ENCODE results near the gene QARS1. TPM values are rescaled to one million over a fixed set of nuclear protein-coding genes. Genes with fewer than 3 reads are reported as not detected.

The QARS1 gene
- total and polyA plus RNA-seq, 2 of the 8 experiments (the other 6 are each of a cell fraction or from before 2014, with no cell fraction given) = 353 to 581 TPM

DNA sequence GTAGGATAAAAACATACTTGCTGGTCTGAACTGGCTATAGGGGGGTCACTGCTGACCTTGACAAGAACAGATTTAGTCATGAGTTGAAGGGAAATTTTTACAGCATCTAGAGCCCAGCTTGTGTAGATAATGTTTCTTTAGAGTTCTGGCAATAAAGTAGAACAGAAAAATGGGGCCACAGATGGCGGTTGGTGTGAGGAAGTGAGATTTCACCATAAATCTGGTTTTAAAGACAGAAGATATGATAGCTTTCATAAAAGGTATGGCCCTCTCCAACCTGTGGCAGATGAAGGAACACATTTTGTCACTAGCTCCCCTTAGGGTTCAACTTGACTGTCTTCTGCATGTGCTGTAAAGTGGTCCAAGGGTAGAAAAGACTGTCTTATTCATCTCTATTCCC lies 51.0 kb downstream of the QARS1 start (continued):
- TF ChIP-seq YY1 (IDR thresholded peaks at IDR 0.05; ENCODE audit: low read depth, low read length) (no peak), RBBP5 (IDR thresholded peaks at IDR 0.05; ENCODE audit: borderline replicate concordance, low read depth, low read length) (no peak), JUN (IDR thresholded peaks at IDR 0.05; ENCODE audit: low read depth, low read length) (no peak), SIX5 (IDR thresholded peaks at IDR 0.05; ENCODE audit: low read depth, low read length) (no peak), SIN3A (conservative IDR thresholded peaks at IDR 0.05 in 1 of 2, IDR thresholded peaks at IDR 0.05 in 1 of 2; ENCODE audit: low read depth in 1 of 2, low read length in 2 of 2) (no peak), SAP30 (IDR thresholded peaks at IDR 0.05; ENCODE audit: insufficient read depth, insufficient replicate concordance, low read length) (no peak)
- TF ChIP-seq, protein P1, sequence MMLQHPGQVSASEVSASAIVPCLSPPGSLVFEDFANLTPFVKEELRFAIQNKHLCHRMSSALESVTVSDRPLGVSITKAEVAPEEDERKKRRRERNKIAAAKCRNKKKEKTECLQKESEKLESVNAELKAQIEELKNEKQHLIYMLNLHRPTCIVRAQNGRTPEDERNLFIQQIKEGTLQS (IDR thresholded peaks at IDR 0.05; ENCODE audit: insufficient read depth, low read depth, low read length) = no peak

Small RNAs within 50 kb of the gene (microRNA-seq; reads per million reads assigned to microRNA genes)
- gene MIR6890 (ENCODE audit: borderline microRNAs expressed in 2 of 2, borderline number of aligned reads in 2 of 2, borderline replicate concordance in 1 of 2) = 0 reads per million in 2 experiments

Small RNAs within 50 kb of the gene (small RNA-seq; reads per million reads assigned to genes)
- not detected for gene RN7SL182P (ENCODE audit: insufficient read depth)

Other genes starting within 250 kb of the QARS1 start
- gene SLC25A20, start 205.9 kb downstream of the QARS1 start, total RNA-seq (2021; fragmentation: NEBNext Ultra II Directional; extraction: Animal tissue kit (Norgen Biotek cat#: 25700)) = 3.8 and 5.1 TPM in 2 replicates
- 2.6 and 4.0 TPM in 2 replicates for gene SLC25A20, start 205.9 kb downstream of the QARS1 start, polyA plus RNA-seq (2011; rRNA removed)
- 121 and 136 TPM in 2 replicates for gene ARIH2, start 185.9 kb downstream of the QARS1 start, total RNA-seq (2021; fragmentation: NEBNext Ultra II Directional; extraction: Animal tissue kit (Norgen Biotek cat#: 25700))
- 70.3 and 72.9 TPM in 2 replicates for gene ARIH2, start 185.9 kb downstream of the QARS1 start, polyA plus RNA-seq (2011; rRNA removed)
- 18.6 and 19.1 TPM in 2 replicates for gene P4HTM, start 114.5 kb downstream of the QARS1 start, total RNA-seq (2021; fragmentation: NEBNext Ultra II Directional; extraction: Animal tissue kit (Norgen Biotek cat#: 25700))
- 25.4 and 31.1 TPM in 2 replicates for gene P4HTM, start 114.5 kb downstream of the QARS1 start, polyA plus RNA-seq (2011; rRNA removed)
- 180 and 187 TPM in 2 replicates for gene WDR6, start 97.4 kb downstream of the QARS1 start, total RNA-seq (2021; fragmentation: NEBNext Ultra II Directional; extraction: Animal tissue kit (Norgen Biotek cat#: 25700))
- gene WDR6, start 97.4 kb downstream of the QARS1 start, polyA plus RNA-seq (2011; rRNA removed) = 257 and 340 TPM in 2 replicates
- 30.4 and 31.6 TPM in 2 replicates for gene DALRD3, start 86.2 kb downstream of the QARS1 start, total RNA-seq (2021; fragmentation: NEBNext Ultra II Directional; extraction: Animal tissue kit (Norgen Biotek cat#: 25700))
- gene DALRD3, start 86.2 kb downstream of the QARS1 start, polyA plus RNA-seq (2011; rRNA removed) = 86.5 and 95.3 TPM in 2 replicates
- gene NDUFAF3, start 82.6 kb downstream of the QARS1 start, total RNA-seq (2021; fragmentation: NEBNext Ultra II Directional; extraction: Animal tissue kit (Norgen Biotek cat#: 25700)) = 26.2 and 27.8 TPM in 2 replicates
- 45.5 and 52.1 TPM in 2 replicates for gene NDUFAF3, start 82.6 kb downstream of the QARS1 start, polyA plus RNA-seq (2011; rRNA removed)
- gene IMPDH2, start 75.4 kb downstream of the QARS1 start, total RNA-seq (2021; fragmentation: NEBNext Ultra II Directional; extraction: Animal tissue kit (Norgen Biotek cat#: 25700)) = 409 and 419 TPM in 2 replicates
- gene IMPDH2, start 75.4 kb downstream of the QARS1 start, polyA plus RNA-seq (2011; rRNA removed) = 363 and 374 TPM in 2 replicates
- 123 and 142 TPM in 2 replicates for gene QRICH1, start 10.7 kb downstream of the QARS1 start, total RNA-seq (2021; fragmentation: NEBNext Ultra II Directional; extraction: Animal tissue kit (Norgen Biotek cat#: 25700))
- 128 and 136 TPM in 2 replicates for gene QRICH1, start 10.7 kb downstream of the QARS1 start, polyA plus RNA-seq (2011; rRNA removed)
- 64.9 and 65.8 TPM in 2 replicates for gene USP19, start 16.1 kb upstream of the QARS1 start, total RNA-seq (2021; fragmentation: NEBNext Ultra II Directional; extraction: Animal tissue kit (Norgen Biotek cat#: 25700))
- 46.4 and 59.2 TPM in 2 replicates for gene USP19, start 16.1 kb upstream of the QARS1 start, polyA plus RNA-seq (2011; rRNA removed)
- 107 and 112 TPM in 2 replicates for gene LAMB2, start 28.3 kb upstream of the QARS1 start, total RNA-seq (2021; fragmentation: NEBNext Ultra II Directional; extraction: Animal tissue kit (Norgen Biotek cat#: 25700))
- gene LAMB2, start 28.3 kb upstream of the QARS1 start, polyA plus RNA-seq (2011; rRNA removed) = 153 and 224 TPM in 2 replicates
- 26.7 and 27.6 TPM in 2 replicates for gene CCDC71, start 61.6 kb upstream of the QARS1 start, total RNA-seq (2021; fragmentation: NEBNext Ultra II Directional; extraction: Animal tissue kit (Norgen Biotek cat#: 25700))
- gene CCDC71, start 61.6 kb upstream of the QARS1 start, polyA plus RNA-seq (2011; rRNA removed) = 57.4 and 70.7 TPM in 2 replicates
- 15.8 and 18.1 TPM in 2 replicates for gene KLHDC8B, start 66.8 kb upstream of the QARS1 start, total RNA-seq (2021; fragmentation: NEBNext Ultra II Directional; extraction: Animal tissue kit (Norgen Biotek cat#: 25700))
- gene KLHDC8B, start 66.8 kb upstream of the QARS1 start, polyA plus RNA-seq (2011; rRNA removed) = 20.9 and 21.3 TPM in 2 replicates
- gene C3orf62, start 172.5 kb upstream of the QARS1 start, total RNA-seq (2021; fragmentation: NEBNext Ultra II Directional; extraction: Animal tissue kit (Norgen Biotek cat#: 25700)) = 3.0 and 3.2 TPM in 2 replicates
- 1.1 and 1.4 TPM in 2 replicates for gene C3orf62, start 172.5 kb upstream of the QARS1 start, polyA plus RNA-seq (2011; rRNA removed)
- 27.8 and 28.3 TPM in 2 replicates for gene USP4, start 235.3 kb upstream of the QARS1 start, total RNA-seq (2021; fragmentation: NEBNext Ultra II Directional; extraction: Animal tissue kit (Norgen Biotek cat#: 25700))
- gene USP4, start 235.3 kb upstream of the QARS1 start, polyA plus RNA-seq (2011; rRNA removed) = 14.2 and 16.0 TPM in 2 replicates

Data from H1 (cell line).